ENCODE measurements around the gene FLRT2.

The FLRT2 gene

DNA sequence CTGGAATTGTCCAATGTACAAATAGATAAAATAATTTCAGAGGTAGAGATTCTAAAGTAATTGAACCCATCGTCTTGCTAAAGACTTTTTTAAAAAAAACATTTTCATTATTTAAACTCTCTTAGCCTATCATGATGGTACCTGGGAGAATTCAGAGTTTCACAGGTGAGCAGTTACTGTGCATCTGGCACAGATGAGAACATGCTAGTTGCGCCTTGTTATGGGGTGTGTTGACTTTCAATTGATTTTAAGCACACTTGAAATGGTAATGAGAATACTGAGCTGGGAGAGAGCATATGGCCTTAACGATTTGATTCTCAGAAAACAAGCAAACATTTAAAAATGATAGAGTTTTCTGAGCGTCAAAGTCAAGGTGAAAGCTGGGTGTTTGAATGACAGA is 66.6 kb downstream of the FLRT2 start:
- no peak for DNase-seq (ENCODE audit: low read depth)

DNA sequence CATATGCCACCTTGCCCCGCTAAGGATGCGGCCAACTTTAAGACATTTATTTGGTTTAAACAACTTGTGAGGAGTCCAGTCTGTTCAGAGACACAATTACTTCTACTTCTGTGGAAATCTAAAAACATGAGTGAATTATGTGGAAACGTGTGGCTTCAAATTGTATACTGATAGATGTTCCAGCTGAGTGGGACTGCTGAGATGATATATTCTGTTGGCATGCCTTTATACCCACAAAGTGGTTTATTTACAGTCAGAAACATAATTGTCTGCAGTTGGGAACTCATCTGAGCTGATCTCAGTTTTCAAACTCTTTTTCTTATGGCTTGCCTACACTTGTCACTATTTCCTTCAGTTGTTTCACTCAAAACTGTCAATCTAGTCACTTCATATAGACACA is 67.8 kb downstream of the FLRT2 start:
- DNase-seq (ENCODE audit: low read depth) = no peak

DNA sequence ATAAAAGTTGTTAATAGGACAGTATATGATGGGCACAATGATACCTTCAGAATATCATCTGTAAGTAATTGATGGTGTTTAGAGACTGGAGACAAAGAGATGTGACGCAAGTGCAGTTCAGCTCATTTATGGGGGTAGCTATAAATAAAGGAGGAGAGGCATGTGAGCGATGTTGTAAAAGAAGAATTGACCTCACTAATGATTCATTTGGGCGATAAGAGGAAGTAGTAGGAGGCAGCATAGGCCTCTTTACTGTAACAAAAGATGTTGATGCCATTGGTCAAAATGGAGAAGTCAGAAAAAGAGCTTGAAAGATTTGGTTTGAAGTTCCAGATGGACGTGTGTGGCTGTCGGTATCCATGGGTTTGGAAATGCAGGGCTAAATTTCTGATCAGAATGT is 70.0 kb downstream of the FLRT2 start:
- no peak for DNase-seq (ENCODE audit: low read depth)

GRCh38 chr14:85601246-85601645 is 71.3 kb downstream of the FLRT2 start:
- DNase-seq (ENCODE audit: low read depth) = no peak

- no peak for DNase-seq (ENCODE audit: low read depth)
Measured at GRCh38 chr14:85601690-85602089, 71.7 kb downstream of the FLRT2 start.

DNA sequence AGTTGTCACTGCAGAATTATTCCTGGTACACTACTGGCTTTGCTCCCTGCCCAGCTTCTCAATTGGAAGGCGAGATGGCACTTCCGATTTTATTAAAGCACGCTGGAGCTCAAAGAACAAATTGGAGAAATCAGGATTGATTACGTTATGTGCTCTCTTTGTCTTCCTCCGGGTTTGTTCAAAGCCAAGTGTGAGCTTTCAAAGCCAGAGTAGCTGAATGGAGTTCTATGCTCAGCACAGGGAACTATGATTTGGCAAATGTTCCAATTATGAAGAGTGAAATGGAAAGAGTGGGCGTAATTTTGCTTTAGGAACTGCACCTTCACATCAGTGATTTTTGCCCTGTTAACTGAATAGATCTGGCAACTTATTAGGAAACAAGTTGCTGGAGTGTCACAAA is 72.4 kb downstream of the FLRT2 start:
- DNase-seq (ENCODE audit: low read depth) = no peak

DNA sequence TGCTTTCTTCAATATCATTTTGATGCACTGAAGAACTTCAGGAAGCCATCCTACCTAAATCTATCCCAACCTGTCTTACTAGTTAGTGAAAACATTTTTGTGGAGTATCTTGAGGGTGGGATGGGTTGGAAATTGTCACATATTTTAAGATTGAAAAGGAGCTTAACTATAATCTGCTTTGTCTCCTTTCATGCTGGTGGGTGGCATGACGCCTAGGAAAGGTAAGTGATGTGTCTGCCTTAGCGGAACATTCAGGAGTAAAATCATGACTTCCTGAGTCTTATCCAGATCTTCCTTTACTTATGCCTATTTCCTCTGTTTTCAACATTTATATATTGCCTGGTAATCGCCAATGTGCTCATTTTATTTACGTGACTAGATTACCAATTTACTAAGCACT is 74.1 kb downstream of the FLRT2 start:
- DNase-seq (ENCODE audit: low read depth) = no peak

DNA sequence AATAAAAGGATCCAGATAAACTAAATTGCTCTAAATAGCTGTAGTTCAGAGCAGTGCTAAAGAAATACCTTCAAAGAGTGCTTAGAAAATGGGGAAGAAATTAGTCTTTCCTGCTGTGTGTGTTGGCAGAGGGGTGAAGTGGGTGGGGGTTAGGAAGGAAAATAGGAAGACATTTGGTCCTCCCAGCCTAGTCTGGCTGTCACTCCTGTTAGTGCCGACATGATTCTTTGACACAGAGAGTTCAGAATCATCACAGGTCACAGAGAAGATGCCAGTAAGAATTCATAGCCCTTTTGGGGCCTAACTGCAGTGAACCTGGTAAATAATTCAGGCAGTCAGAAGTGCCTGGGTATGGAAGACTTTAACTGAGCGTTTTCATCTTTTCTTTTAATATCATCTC is 74.8 kb downstream of the FLRT2 start:
- DNase-seq (ENCODE audit: low read depth) = no peak

GRCh38 chr14:85607651-85608081 is 77.7 kb downstream of the FLRT2 start:
- DNase-seq (ENCODE audit: low read depth) = no peak

DNA sequence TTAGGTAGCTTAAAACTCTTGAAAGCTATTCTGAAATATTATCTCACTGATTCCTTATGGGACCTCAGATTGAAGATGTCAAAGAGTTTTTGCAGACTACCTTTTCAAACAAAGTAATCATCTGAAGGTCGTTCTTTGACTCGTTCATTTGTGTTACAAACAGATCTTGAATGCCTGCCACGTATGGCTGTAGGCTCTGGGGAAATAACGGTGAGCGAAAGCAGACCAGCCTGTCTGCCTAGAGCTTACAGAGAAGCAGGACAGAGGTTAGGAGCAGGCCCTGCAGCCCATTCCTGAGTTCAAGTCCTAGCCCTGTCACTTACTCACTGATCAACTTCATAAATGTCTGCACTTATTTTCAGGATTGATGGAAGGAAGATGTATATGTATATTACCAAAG is 83.6 kb downstream of the FLRT2 start:
- no peak for DNase-seq (ENCODE audit: low read depth)

DNA sequence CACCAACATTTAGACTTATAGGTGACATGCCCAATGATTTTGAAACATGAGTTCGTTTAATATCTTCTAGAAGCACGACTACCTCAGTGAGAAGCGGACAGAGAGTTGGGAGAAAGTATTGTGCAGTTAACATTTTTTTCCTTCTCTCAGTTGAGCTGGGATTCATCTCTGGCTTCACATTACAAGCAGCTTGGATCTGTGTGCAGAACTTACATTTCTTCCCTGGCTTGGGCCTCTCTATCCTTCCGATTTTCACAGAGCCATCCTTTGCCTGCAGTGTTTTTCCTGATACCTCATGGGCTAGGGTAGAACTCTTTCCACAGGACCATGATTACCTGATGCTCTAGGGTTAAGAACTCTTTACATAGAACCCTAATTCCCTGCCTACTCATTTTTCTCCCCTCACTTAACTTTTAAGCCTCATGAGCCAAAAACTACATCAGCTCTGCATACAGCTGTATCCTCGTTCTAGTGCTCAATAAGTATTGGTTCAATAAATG is 86.5 kb downstream of the FLRT2 start:
- DNase-seq (ENCODE audit: low read depth) = no peak

GRCh38 chr14:85616886-85617285 is 86.9 kb downstream of the FLRT2 start:
- DNase-seq (ENCODE audit: low read depth) = no peak

DNA sequence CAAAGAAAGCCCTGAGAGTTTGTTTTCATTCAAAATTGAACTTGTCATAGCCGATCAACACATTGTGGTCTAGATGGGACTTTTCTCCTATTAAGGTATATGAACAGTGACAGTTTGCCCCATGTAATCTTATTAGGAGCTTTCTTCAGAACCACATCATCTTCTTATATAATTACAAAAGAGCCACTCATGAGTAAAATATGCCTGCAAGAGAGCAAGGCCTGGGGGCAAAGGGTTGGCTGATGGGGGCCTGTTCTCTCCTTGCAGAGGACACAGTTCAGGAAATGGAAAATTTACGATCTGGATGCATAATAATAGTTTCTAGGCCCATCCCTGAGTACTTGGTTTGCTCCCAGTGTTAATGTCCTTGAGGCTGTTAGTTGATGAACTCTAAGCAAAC is 87.8 kb downstream of the FLRT2 start:
- DNase-seq (ENCODE audit: low read depth) = no peak

DNA sequence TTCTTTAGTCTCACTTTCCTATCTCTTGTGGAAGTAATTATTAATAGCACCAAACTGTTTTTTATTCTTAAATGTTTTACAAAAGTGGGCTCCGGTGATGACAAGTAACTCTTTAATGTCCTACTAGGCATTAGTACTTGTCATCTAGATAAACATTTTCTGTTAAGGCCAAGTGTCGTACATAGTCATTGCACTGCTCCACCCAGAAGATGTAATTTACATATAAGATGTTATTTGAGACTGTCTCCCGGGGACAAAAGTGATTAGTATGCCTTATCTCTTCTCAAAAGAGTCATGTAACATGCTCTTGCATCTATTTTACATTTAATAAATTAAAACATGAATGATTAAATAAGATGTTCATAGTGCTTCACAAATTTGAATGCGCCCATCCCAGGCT is 88.4 kb downstream of the FLRT2 start:
- DNase-seq (ENCODE audit: low read depth) = no peak

GRCh38 chr14:85618978-85619377 is 89.0 kb downstream of the FLRT2 start:
- DNase-seq (ENCODE audit: low read depth) = no peak

GRCh38 chr14:85619851-85620250 is 89.9 kb downstream of the FLRT2 start:
- DNase-seq (ENCODE audit: low read depth) = no peak

- DNase-seq (ENCODE audit: low read depth) = no peak
Measured at GRCh38 chr14:85620947-85621346, 91.0 kb downstream of the FLRT2 start.

GRCh38 chr14:85622106-85622505 is 92.2 kb downstream of the FLRT2 start:
- DNase-seq (ENCODE audit: low read depth) = no peak

DNA sequence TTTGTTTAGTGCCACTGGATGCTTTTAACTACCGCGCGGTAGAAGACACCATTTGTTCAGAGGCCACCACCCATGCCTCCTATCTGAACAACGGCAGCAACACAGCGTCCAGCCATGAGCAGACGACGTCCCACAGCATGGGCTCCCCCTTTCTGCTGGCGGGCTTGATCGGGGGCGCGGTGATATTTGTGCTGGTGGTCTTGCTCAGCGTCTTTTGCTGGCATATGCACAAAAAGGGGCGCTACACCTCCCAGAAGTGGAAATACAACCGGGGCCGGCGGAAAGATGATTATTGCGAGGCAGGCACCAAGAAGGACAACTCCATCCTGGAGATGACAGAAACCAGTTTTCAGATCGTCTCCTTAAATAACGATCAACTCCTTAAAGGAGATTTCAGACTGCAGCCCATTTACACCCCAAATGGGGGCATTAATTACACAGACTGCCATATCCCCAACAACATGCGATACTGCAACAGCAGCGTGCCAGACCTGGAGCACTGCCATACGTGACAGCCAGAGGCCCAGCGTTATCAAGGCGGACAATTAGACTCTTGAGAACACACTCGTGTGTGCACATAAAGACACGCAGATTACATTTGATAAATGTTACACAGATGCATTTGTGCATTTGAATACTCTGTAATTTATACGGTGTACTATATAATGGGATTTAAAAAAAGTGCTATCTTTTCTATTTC is 93.2 kb downstream of the FLRT2 start:
- no peak for DNase-seq (ENCODE audit: low read depth)

GRCh38 chr14:85625925-85626585 is 96.1 kb downstream of the FLRT2 start:
- no peak for DNase-seq (ENCODE audit: low read depth)

DNA sequence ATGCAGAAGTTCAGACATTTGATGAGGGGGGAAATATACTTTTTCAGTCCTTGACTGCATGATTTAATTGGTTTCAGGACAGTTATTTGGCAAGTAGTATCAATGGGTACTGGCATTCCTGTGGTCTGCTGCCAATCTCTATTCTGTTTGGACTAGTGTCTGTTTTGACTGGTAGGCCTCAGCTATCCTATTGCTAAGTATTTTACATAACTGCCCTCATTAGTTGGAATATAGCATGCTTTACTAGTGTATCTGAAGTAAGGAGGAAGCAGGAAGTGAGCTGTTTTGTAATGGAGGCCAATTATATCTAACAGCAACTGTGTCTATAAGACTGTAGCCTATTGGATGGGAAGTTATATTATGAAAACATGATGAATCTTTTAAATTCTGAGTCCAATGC is 104.3 kb downstream of the FLRT2 start:
- no peak for DNase-seq (ENCODE audit: low read depth)

- DNase-seq (ENCODE audit: low read depth) = no peak
Measured at GRCh38 chr14:85644211-85644610, 114.3 kb downstream of the FLRT2 start.

GRCh38 chr14:85653029-85653428 is 123.1 kb downstream of the FLRT2 start:
- no peak for DNase-seq (ENCODE audit: low read depth)
